ENCODE results near the gene THADA.

DNA sequence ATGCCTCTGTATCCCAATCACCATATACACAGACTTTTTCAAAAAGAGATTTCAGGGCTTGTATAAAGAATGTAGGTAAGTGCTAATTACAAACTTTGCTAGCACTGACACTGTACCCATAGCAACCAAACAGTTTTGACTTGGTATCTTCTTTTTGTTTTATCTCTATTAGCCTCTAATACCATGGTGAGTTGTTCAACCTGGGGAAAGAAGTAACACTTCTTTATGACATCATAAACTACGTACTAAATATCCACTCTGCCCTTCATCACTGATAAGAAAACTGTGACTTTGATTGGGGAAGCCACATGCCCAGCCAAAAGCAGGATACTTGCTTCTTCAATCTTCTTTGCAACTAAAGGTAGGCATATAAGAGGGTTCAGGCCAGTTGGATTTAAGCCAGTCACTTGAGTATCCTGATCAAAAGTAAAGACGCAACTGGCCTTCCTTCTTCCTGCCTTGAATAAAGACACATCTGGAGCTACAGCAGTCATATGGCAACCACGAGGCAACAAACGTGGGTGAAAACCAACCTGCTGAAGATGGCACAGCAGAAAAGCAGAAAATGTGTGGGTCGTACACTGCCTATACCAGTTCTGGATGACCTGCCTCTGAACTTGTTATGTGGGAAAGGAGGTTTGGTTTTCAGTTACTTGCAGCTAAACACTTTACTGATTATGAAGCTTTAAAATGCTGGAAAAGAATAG, 16.4 kb downstream of the THADA start:
- TF ChIP-seq, protein P1, sequence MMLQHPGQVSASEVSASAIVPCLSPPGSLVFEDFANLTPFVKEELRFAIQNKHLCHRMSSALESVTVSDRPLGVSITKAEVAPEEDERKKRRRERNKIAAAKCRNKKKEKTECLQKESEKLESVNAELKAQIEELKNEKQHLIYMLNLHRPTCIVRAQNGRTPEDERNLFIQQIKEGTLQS (CRISPR knock-in tag; conservative IDR thresholded peaks at IDR 0.05), result no peak
- TF ChIP-seq CREM (CRISPR knock-in tag; IDR thresholded peaks at IDR 0.05), result no peak
- TF ChIP-seq, protein P2, sequence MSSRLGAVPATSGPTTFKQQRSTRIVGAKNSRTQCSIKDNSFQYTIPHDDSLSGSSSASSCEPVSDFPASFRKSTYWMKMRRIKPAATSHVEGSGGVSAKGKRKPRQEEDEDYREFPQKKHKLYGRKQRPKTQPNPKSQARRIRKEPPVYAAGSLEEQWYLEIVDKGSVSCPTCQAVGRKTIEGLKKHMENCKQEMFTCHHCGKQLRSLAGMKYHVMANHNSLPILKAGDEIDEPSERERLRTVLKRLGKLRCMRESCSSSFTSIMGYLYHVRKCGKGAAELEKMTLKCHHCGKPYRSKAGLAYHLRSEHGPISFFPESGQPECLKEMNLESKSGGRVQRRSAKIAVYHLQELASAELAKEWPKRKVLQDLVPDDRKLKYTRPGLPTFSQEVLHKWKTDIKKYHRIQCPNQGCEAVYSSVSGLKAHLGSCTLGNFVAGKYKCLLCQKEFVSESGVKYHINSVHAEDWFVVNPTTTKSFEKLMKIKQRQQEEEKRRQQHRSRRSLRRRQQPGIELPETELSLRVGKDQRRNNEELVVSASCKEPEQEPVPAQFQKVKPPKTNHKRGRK (CRISPR knock-in tag; IDR thresholded peaks at IDR 0.05; ENCODE audit: borderline replicate concordance), result no peak
- TF ChIP-seq, protein P3, sequence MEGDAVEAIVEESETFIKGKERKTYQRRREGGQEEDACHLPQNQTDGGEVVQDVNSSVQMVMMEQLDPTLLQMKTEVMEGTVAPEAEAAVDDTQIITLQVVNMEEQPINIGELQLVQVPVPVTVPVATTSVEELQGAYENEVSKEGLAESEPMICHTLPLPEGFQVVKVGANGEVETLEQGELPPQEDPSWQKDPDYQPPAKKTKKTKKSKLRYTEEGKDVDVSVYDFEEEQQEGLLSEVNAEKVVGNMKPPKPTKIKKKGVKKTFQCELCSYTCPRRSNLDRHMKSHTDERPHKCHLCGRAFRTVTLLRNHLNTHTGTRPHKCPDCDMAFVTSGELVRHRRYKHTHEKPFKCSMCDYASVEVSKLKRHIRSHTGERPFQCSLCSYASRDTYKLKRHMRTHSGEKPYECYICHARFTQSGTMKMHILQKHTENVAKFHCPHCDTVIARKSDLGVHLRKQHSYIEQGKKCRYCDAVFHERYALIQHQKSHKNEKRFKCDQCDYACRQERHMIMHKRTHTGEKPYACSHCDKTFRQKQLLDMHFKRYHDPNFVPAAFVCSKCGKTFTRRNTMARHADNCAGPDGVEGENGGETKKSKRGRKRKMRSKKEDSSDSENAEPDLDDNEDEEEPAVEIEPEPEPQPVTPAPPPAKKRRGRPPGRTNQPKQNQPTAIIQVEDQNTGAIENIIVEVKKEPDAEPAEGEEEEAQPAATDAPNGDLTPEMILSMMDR (IDR thresholded peaks at IDR 0.05), result no peak
- no peak for TF ChIP-seq ZNF121 (CRISPR knock-in tag; IDR thresholded peaks at IDR 0.05)
- no peak for TF ChIP-seq TP53 (CRISPR knock-in tag; IDR thresholded peaks at IDR 0.05)
- TF ChIP-seq ZNF396 (CRISPR knock-in tag; IDR thresholded peaks at IDR 0.05; ENCODE audit: borderline replicate concordance), result no peak
- TF ChIP-seq, protein P4, sequence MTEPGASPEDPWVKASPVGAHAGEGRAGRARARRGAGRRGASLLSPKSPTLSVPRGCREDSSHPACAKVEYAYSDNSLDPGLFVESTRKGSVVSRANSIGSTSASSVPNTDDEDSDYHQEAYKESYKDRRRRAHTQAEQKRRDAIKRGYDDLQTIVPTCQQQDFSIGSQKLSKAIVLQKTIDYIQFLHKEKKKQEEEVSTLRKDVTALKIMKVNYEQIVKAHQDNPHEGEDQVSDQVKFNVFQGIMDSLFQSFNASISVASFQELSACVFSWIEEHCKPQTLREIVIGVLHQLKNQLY (CRISPR knock-in tag; IDR thresholded peaks at IDR 0.05), result no peak
- TF ChIP-seq, protein P5, sequence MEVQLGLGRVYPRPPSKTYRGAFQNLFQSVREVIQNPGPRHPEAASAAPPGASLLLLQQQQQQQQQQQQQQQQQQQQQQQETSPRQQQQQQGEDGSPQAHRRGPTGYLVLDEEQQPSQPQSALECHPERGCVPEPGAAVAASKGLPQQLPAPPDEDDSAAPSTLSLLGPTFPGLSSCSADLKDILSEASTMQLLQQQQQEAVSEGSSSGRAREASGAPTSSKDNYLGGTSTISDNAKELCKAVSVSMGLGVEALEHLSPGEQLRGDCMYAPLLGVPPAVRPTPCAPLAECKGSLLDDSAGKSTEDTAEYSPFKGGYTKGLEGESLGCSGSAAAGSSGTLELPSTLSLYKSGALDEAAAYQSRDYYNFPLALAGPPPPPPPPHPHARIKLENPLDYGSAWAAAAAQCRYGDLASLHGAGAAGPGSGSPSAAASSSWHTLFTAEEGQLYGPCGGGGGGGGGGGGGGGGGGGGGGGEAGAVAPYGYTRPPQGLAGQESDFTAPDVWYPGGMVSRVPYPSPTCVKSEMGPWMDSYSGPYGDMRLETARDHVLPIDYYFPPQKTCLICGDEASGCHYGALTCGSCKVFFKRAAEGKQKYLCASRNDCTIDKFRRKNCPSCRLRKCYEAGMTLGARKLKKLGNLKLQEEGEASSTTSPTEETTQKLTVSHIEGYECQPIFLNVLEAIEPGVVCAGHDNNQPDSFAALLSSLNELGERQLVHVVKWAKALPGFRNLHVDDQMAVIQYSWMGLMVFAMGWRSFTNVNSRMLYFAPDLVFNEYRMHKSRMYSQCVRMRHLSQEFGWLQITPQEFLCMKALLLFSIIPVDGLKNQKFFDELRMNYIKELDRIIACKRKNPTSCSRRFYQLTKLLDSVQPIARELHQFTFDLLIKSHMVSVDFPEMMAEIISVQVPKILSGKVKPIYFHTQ (CRISPR knock-in tag; IDR thresholded peaks at IDR 0.05), result no peak
- TF ChIP-seq, protein P6, sequence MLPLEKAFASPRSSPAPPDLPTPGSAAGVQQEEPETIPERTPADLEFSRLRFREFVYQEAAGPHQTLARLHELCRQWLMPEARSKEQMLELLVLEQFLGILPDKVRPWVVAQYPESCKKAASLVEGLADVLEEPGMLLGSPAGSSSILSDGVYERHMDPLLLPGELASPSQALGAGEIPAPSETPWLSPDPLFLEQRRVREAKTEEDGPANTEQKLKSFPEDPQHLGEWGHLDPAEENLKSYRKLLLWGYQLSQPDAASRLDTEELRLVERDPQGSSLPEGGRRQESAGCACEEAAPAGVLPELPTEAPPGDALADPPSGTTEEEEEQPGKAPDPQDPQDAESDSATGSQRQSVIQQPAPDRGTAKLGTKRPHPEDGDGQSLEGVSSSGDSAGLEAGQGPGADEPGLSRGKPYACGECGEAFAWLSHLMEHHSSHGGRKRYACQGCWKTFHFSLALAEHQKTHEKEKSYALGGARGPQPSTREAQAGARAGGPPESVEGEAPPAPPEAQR (CRISPR knock-in tag; IDR thresholded peaks at IDR 0.05), result no peak
- no peak for TF ChIP-seq RELA (CRISPR knock-in tag; IDR thresholded peaks at IDR 0.05; ENCODE audit: borderline replicate concordance)
- no peak for TF ChIP-seq NFYB (CRISPR knock-in tag; conservative IDR thresholded peaks at IDR 0.05; ENCODE audit: low read depth)
